Cortex of kidney (tissue), 1 donor: Measurements from ENCODE around the gene GSTO2.

Experiments
- DNase-seq: peaks from one replicate; lab custom pipeline; 2025; lab: John Stamatoyannopoulos, UW

GSTO2 gene

DNA sequence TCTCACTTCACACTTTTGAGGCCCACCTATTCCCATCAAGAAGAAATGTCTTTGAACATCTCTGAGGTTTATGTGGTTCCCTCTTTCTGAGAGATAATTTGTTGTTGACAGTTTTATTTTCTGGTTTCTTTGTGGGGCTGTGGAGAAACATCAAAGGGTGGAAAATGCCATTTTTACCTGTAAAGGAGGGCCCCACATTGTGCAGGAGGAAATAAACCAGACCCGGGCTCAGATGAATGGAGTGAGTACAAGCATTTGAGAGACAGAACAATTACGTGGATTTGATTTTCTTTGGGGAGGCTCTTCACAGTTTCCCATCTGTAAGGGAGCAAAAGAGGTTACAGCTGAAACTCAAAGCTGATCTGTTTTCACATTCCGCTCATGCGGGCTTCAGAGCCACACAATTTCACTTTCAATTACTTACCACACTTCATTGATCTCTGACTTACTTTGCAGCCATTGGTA lies 39.5 kb downstream of the GSTO2 start:
- DNase-seq = no peak

DNA sequence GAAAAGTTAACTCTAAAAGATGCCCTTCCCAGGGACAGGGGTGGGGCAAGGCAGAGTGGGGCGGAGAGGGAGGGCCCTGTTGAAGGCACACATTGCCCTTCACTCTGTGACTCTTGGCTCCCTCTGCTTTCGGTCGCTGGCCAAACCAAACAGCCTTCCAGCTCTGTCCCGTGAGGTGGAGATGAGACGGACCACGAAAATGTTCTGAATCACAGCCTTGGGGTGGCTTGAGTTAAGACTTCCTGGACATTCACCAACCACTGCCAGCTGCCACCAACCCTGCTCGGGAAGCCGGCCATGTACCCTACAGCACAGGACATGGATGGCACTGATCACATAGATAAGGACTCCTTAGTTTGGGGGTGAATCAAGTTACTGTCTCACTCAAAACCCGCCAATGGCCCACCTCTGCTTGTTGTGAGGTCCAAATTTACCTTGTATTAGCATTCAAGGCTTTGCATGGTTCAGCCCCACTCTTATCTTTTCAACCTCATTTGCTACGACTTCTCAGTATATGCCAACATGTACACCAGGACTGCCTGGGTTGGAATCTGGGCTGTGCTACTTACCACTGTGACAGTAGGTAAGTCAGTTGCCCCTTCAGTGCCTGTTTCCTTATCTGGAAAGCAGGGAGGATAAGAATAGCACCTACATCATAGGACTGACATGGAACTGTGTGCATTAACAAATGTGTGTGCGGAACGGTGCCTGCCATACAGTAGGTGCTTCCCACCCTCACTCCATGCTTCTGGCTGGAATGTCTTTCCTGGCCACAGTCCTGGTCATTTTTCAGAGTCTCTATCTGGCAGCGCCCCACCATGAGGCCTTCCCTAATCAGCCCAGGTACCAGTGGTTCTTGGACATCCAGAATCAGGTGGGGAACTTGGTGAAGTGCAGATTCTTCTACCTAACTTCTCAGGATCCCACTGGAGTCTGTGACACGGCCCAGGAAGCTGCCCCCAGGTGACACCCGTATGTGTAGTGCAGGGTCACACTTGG lies 41.3 kb downstream of the GSTO2 start:
- DNase-seq = no peak

GRCh38 chr10:104311184-104311720 lies 42.3 kb downstream of the GSTO2 start:
- DNase-seq = no peak

DNA sequence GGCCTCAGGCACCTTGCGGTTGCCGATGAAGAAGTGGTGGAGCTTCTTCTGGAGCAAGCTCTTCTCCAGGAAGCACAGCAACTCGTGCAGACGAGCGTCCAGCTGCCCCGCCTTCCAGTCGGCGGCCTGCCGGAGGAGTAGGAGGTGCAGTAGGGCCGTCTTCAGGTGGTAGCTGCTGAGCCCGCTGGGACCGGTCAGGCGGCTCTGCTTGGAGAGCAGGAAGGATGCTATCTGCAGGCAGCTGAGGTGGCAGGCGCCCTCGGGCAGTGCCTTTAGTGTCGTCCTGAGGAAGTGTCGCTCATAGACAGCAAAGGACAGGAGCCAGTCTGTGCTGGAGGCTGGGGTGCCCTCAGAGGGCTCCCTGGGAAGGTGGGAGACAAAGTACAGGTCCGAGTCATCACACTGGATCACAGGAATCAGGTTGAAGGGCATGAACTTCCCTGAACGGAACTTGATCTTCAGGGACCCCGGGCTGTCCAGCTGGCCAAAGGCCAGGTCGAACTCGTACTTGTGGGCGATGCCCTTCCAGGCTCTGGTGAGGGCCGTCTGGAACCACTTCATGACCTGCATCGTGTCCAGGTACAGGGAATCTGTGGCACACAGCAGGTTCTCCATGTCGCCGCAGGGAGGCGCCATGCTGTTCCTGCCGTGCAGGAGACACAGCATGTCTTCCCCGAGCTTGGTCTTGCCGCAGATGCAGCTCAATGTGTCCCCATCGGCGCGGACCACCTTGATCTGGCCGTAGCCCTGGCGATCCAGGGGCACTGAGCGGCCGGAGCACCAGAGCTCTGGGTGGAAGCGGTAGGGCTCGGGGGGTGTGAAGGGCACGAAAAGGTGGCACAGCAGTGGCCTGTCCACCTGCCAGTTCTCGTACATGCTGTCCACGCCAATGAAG lies 45.9 kb downstream of the GSTO2 start:
- DNase-seq = no peak

- DNase-seq = no peak
Observed at GRCh38 chr10:104315486-104315921, 46.5 kb downstream of the GSTO2 start.

DNA sequence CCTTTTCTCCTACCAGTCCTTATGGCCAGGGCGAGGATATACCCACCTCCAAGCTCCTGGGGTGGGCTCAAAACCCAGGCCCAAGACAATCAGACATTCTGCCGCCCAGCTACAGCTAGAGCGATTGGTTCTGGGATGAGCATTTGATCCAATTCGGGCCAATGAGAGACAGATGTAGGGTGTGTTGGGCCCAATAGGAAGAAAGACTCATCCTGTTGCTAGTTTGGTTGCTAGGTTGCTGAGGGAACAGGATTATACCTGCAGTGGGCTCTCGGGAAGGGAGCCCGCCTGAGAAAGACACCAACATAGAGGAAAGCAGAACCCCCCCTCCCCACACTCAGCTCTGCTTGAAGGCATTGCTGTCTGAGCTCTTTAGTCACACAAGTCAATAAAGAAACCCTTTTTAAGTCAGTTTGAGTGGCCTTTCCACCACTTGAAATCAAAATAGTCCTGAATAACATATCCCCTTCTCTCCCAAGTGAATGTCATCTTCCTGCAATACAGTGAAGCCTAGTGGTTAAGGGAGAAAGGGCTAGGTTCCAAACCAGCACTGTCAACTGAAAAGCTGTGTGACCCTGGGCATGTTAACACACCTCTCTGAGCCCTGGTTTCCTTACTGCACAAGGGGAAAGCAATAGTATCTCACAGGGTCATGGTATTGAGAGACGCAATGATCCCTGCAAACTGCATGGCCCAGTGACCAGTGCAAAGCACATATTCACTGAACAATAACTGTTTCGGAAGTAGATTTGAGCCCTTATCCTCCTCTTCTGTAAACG lies 47.5 kb downstream of the GSTO2 start:
- DNase-seq = no peak

DNA sequence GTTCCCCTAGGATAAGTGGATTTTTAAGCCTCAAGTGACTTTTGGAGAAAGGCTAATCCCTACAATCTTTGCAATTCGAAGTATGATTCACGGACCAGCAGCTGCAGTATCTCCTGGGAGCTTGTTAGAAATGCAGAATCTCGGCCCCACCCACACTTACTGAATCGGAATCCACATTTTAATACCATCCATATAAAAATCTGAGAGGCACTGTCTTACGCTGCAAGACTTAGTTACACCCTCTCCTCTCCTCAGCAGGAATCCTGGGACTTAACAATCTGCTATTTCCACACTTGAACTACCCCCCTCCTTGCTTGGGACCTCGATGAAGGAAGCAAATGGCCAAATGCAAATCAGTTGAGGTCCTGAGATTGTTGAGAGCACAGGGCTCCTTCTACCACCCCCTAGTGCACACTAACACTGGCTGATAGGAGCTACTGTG lies 48.3 kb downstream of the GSTO2 start:
- no peak for DNase-seq

- DNase-seq = no peak
Observed at GRCh38 chr10:104317726-104318299, 48.8 kb downstream of the GSTO2 start.

DNA sequence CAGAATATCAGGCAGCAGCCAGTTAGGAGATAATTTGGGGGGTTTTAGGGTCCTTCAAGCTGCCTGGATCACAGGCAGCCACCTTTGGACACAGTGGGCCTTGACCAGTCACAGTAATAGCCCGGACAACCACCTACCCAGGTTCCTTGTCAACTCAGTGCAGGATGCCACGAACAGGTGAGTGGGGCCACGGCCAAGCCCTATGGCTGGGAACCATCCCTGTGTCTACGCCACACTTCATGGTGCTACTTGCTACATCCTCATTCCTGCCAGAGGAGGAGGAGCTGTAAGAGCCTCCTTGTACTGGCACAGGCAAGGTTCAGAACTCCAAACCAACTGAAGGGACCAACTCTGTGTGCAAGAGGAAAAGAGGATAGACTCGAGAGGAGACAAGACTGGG lies 49.3 kb downstream of the GSTO2 start:
- no peak for DNase-seq

DNA sequence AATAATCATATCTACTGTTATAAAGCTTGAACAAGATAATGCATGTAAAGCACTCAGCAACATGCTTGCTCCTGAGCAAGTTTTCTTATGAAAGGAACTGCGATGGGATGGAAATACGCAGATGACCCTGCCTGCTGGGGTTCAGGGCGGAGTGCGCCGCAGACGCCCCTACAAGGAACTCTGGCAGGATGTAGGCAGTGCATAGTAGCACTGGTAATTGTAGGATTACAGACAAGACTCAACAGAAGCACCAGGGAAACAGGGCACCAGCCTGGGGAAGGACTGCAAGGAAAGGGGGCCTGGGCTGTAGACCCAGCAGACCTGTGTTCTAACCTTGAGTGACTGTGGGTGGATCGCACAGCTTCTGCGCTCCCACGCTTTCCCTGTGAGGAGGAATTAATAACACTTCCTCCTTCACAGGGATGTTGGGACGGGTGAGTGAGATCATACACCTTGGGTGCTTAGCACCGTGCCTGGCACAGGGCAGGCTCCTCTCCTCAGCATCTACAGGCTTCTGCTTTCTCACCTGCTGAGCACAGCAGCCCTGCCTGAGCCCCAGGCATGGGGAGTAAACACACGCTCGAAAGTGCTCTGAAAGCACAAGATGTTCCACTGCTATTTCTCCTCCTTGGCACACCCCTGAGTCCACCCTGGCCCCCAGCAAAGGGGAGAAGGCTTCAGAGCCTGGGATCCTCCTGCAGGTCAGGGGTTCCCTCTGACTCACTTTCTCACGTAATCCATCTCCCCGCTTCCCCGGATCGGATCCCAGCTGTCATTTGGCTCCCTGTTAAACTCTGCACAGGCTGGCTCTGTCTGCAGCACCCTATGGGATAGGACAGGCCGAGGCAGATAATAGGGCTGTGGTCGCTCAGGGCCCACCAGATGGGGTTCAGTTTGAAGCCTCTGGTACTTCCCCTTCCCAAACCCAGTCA lies 50.1 kb downstream of the GSTO2 start:
- no peak for DNase-seq

DNA sequence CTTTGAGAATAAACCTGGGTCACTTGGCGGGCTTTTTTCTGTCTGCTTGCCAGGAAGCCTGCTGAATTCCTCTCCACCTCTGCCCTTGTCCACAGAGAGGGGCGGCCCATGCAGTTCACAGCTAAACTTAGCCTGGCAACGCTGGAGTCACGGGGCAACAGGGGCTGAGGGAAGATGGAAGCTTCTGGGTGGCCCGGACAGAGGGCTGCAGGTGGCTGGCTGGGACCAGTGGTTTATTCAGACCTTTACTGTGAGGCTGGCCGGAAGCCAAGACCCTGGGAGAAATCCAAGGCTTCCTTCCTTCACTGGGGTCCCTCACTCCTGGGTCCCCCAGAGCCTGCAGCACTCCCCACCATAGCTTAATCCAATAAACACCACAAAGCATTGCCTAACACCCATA lies 52.2 kb downstream of the GSTO2 start:
- no peak for DNase-seq

DNA sequence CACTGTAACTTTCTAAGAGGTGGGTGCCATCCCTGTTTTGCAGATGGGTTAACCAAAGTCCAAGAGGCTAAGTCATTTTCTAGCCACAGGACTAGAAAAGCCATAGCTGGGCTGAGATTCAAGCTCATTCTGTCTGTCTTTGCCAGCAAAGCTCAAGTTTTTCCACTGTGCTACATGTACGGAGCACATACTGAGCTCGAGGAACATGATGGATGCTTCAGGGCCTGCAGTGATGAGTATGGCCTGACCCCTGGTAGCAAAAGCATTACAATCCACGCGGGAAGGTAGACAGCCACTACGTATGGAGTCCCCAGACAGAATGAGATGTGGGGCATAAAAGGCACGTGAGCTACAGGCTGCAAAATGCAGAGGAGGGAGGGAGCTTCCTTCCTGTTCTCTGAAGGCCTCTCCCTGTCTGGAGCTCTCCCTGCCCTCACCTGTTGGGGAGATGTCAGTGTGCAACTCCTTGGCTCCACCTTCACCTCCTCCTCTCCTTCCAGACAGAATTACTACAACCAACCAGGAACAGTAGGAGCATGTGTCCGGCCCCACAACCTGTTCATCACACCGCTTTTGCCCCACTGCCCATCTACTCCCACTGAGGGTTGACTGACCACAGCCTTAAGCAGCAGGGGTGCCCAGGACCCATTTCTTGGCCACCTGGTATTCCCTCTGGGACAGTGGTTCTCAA lies 52.9 kb downstream of the GSTO2 start:
- no peak for DNase-seq

GRCh38 chr10:104322416-104322782 lies 53.4 kb downstream of the GSTO2 start:
- no peak for DNase-seq

- no peak for DNase-seq
Observed at GRCh38 chr10:104323085-104323484, 54.1 kb downstream of the GSTO2 start.

GRCh38 chr10:104323760-104324201 lies 54.8 kb downstream of the GSTO2 start:
- DNase-seq = no peak

- no peak for DNase-seq
Observed at GRCh38 chr10:104324221-104324686, 55.3 kb downstream of the GSTO2 start.

GRCh38 chr10:104324931-104325330 lies 55.9 kb downstream of the GSTO2 start:
- DNase-seq = no peak

- DNase-seq = no peak
Observed at GRCh38 chr10:104325436-104326435, 56.8 kb downstream of the GSTO2 start.
